ENCODE measurements around the gene STK39.

The STK39 gene

GRCh38 chr2:167980439-167980838, 267.0 kb downstream of the STK39 start:
- no peak for DNase-seq

- DNase-seq = no peak
Observed at GRCh38 chr2:167972746-167973145, 274.6 kb downstream of the STK39 start.

- no peak for DNase-seq
Observed at GRCh38 chr2:167972020-167972419, 275.4 kb downstream of the STK39 start.

- DNase-seq = no peak
Observed at GRCh38 chr2:167966937-167967913, 280.2 kb downstream of the STK39 start.

GRCh38 chr2:167965907-167966761, 281.3 kb downstream of the STK39 start:
- DNase-seq = no peak

GRCh38 chr2:167964650-167965413, 282.6 kb downstream of the STK39 start:
- no peak for DNase-seq

GRCh38 chr2:167963899-167964649, 283.3 kb downstream of the STK39 start:
- DNase-seq = no peak

- no peak for DNase-seq
Observed at GRCh38 chr2:167962436-167963226, 284.8 kb downstream of the STK39 start.

GRCh38 chr2:167961536-167962048, 285.8 kb downstream of the STK39 start:
- DNase-seq = no peak

GRCh38 chr2:167960089-167960747, 287.2 kb downstream of the STK39 start:
- no peak for DNase-seq

- no peak for DNase-seq
Observed at GRCh38 chr2:167957662-167958061, 289.7 kb downstream of the STK39 start.

GRCh38 chr2:167955264-167955906, 292.0 kb downstream of the STK39 start:
- DNase-seq = no peak

GRCh38 chr2:167954495-167954894, 292.9 kb downstream of the STK39 start:
- DNase-seq = no peak

GRCh38 chr2:167953776-167954175, 293.6 kb downstream of the STK39 start:
- DNase-seq = no peak

GRCh38 chr2:167950571-167950970, 296.8 kb downstream of the STK39 start:
- no peak for DNase-seq

- DNase-seq = no peak
Observed at GRCh38 chr2:167946441-167946841, 301.0 kb downstream of the STK39 start.

GRCh38 chr2:167945660-167946368, 301.6 kb downstream of the STK39 start:
- no peak for DNase-seq

GRCh38 chr2:167944825-167945659, 302.4 kb downstream of the STK39 start:
- no peak for DNase-seq

Data from GDM1 (cell line).